Hepatocyte (in vitro differentiated cells): ENCODE data around the gene ANO2. TPM values are rescaled to one million over a fixed set of nuclear protein-coding genes. Genes with fewer than 3 reads are reported as not detected.
"Not testable (repeated sequence)": the region's sequence is repeated elsewhere in the genome, so short reads cannot be mapped to it uniquely, and the experiment has no call there.

ENCODE experiments used
- DNase-seq: peaks from one replicate; pipeline ENCODE4 v3.0.0-alpha.2; 2016; ENCODE audit warnings: low spot score
- H2AFZ ChIP-seq: fragments of 200-600 bp; sonication (generic); 2 replicates; pipeline ENCODE4 v1.6.0; 2016; ENCODE audit warnings: antibody characterized with exemption, mild to moderate bottlenecking
- H3K27ac ChIP-seq: fragments of 200-600 bp; sonication (generic); 2 replicates; pipeline ENCODE4 v1.5.1; 2016; ENCODE audit warnings: mild to moderate bottlenecking
- H3K27me3 ChIP-seq: fragments of 200-600 bp; sonication (generic); 2 replicates; pipeline ENCODE4 v1.6.1; 2016
- H3K36me3 ChIP-seq: fragments of 200-600 bp; sonication (generic); replicated peaks from 2 replicates; pipeline ENCODE4 v1.5.1; 2016; ENCODE audit warnings: low read depth; ENCODE audit not compliant: insufficient read depth
- H3K4me1 ChIP-seq: fragments of 200-600 bp; sonication (generic); 2 replicates; pipeline ENCODE4 v1.5.1; 2016; ENCODE audit warnings: mild to moderate bottlenecking, moderate library complexity; ENCODE audit not compliant: insufficient read depth
- H3K4me2 ChIP-seq: fragments of 200-600 bp; sonication (generic); 2 replicates; pipeline ENCODE4 v1.6.0; 2016
- H3K4me3 ChIP-seq: fragments of 200-600 bp; sonication (generic); 2 replicates; pipeline ENCODE4 v1.5.1; 2016; ENCODE audit warnings: mild to moderate bottlenecking
- H3K79me2 ChIP-seq: fragments of 200-600 bp; sonication (generic); 2 replicates; pipeline ENCODE4 v1.6.0; 2017; ENCODE audit warnings: mild to moderate bottlenecking
- H3K9me2 ChIP-seq: fragments of 200-600 bp; sonication (generic); replicated peaks from 2 replicates; pipeline ENCODE4 v1.6.0; 2017; ENCODE audit warnings: mild to moderate bottlenecking; ENCODE audit not compliant: insufficient read depth
- H3K9me3 ChIP-seq: fragments of 200-600 bp; sonication (generic); 2 replicates; pipeline ENCODE4 v1.5.1; 2016; ENCODE audit warnings: low read depth, mild to moderate bottlenecking
- H4K20me1 ChIP-seq: fragments of 200-600 bp; sonication (generic); 2 replicates; pipeline ENCODE4 v1.6.0; 2016; ENCODE audit warnings: mild to moderate bottlenecking; ENCODE audit not compliant: insufficient read depth, poor library complexity, severe bottlenecking
- CTCF ChIP-seq: fragments of 200-600 bp; sonication (generic); IDR thresholded peaks from 2 replicates; pipeline ENCODE4 v1.5.1; 2016; ENCODE audit warnings: antibody characterized with exemption, mild to moderate bottlenecking; ENCODE audit not compliant: poor library complexity
- EZH2 ChIP-seq: fragments of 200-600 bp; sonication (generic); IDR thresholded peaks from 2 replicates; pipeline ENCODE4 v1.6.1; 2016; ENCODE audit warnings: antibody characterized with exemption, mild to moderate bottlenecking, borderline replicate concordance
- EZH2phosphoT487 ChIP-seq: fragments of 200-600 bp; sonication (generic); IDR thresholded peaks from one replicate; pipeline ENCODE4 v1.6.1; 2018; ENCODE audit warnings: antibody characterized with exemption, mild to moderate bottlenecking, low read depth, moderate library complexity; ENCODE audit not compliant: unreplicated experiment, severe bottlenecking
- WGBS: methylation state at CpG from one replicate; pipeline ENCODE4 v1.1.6; 2016; ENCODE audit warnings: low lambda C conversion rate; ENCODE audit errors: missing lambda C conversion rate; 5-methylcytosine and 5-hydroxymethylcytosine counted together
- polyA plus RNA-seq: library from polyadenylated mRNA; unstranded; fragments of >200 nt; fragmentation: Nextera tagmentation; extraction: Ambion mirVana; gene quantifications from 2 replicates; pipeline ENCODE4 v1.2.1, GENCODE V29; 2016
- total RNA-seq: library from RNA; depleted of rRNA; stranded (reverse); fragments of >200 nt; gene quantifications from 2 replicates; pipeline ENCODE4 v1.2.3, GENCODE V29; 2014

ANO2 gene
- total and polyA plus RNA-seq, 2 experiments from 2014 or later, result 1.0 to 1.9 TPM

- TF ChIP-seq CTCF (no peak), EZH2phosphoT487 (no peak), EZH2 (no peak)
- no peaks in the 10 kb centered on the region for H3K9me3 ChIP-seq
- H4K20me1 ChIP-seq, result no peaks in the 10 kb centered on the region
- no peak overlapping the region for H3K27ac ChIP-seq
- 97% methylated on average over 2 of the region's 2 CpGs for WGBS
- no peak overlapping the region for H3K4me2 ChIP-seq
- no peaks in the 10 kb centered on the region for H3K79me2 ChIP-seq
- no peak overlapping the region for H3K4me3 ChIP-seq
- no peaks in the 10 kb centered on the region for H3K27me3 ChIP-seq
- no peak for DNase-seq
- no peaks in the 10 kb centered on the region for H3K4me1 ChIP-seq
- no peaks in the 10 kb centered on the region for H3K9me2 ChIP-seq
- no peaks in the 10 kb centered on the region for H3K36me3 ChIP-seq
- no peak overlapping the region for H2AFZ ChIP-seq
These were observed 260.1 kb downstream of the ANO2 start for GRCh38 chr12:5684989-5685388.

- Histone ChIP-seq H3K27ac (no peak overlapping the region), H3K79me2 (no peaks in the 10 kb centered on the region), H3K9me2 (no peaks in the 10 kb centered on the region), H3K4me1 (no peaks in the 10 kb centered on the region), H3K9me3 (no peaks in the 10 kb centered on the region), H4K20me1 (no peaks in the 10 kb centered on the region), H3K27me3 (no peaks in the 10 kb centered on the region), H3K4me3 (no peak overlapping the region), H3K36me3 (no peaks in the 10 kb centered on the region), H2AFZ (no peak overlapping the region), H3K4me2 (no peak overlapping the region)
- TF ChIP-seq EZH2 (no peak), CTCF (no peak), EZH2phosphoT487 (no peak)
- 90% methylated on average over 3 of the region's 3 CpGs for WGBS
- no peak for DNase-seq
These were observed 262.5 kb downstream of the ANO2 start for GRCh38 chr12:5682581-5682980.

GRCh38 chr12:5678176-5678575 is 266.9 kb downstream of the ANO2 start:
- H3K79me2 ChIP-seq, result no peaks in the 10 kb centered on the region
- DNase-seq, result no peak
- no peak for TF ChIP-seq EZH2
- no peak for TF ChIP-seq EZH2phosphoT487
- no peak for TF ChIP-seq CTCF
- no peak overlapping the region for H2AFZ ChIP-seq
- H4K20me1 ChIP-seq, result no peaks in the 10 kb centered on the region
- H3K27me3 ChIP-seq, result no peaks in the 10 kb centered on the region
- H3K27ac ChIP-seq, result no peak overlapping the region
- no peak overlapping the region for H3K4me2 ChIP-seq
- H3K4me3 ChIP-seq, result no peak overlapping the region
- WGBS, result 80% methylated on average over 5 of the region's 5 CpGs
- no peaks in the 10 kb centered on the region for H3K36me3 ChIP-seq
- H3K9me2 ChIP-seq, result no peaks in the 10 kb centered on the region
- no peaks in the 10 kb centered on the region for H3K9me3 ChIP-seq
- H3K4me1 ChIP-seq, result no peaks in the 10 kb centered on the region

- H3K79me2 ChIP-seq, H3K9me2 ChIP-seq, H4K20me1 ChIP-seq, DNase-seq, H3K4me2 ChIP-seq, H3K36me3 ChIP-seq, H3K27me3 ChIP-seq, H3K9me3 ChIP-seq, H3K4me3 ChIP-seq, H3K4me1 ChIP-seq, H3K27ac ChIP-seq, H2AFZ ChIP-seq: not testable (repeated sequence)
- 85% methylated on average over 1 of the region's 1 CpG for WGBS
These were observed 275.4 kb downstream of the ANO2 start for GRCh38 chr12:5669624-5670023.
